ENCODE data around the gene TMEM184C. TPM values are rescaled to one million over a fixed set of nuclear protein-coding genes. Genes with fewer than 3 reads are reported as not detected.
A peak's percentile ranks its signal among the peaks of the same experiment; 100 is the strongest.

Gene TMEM184C
- total RNA-seq, 1 donor from 2014 or later, result 25.0 TPM

DNA sequence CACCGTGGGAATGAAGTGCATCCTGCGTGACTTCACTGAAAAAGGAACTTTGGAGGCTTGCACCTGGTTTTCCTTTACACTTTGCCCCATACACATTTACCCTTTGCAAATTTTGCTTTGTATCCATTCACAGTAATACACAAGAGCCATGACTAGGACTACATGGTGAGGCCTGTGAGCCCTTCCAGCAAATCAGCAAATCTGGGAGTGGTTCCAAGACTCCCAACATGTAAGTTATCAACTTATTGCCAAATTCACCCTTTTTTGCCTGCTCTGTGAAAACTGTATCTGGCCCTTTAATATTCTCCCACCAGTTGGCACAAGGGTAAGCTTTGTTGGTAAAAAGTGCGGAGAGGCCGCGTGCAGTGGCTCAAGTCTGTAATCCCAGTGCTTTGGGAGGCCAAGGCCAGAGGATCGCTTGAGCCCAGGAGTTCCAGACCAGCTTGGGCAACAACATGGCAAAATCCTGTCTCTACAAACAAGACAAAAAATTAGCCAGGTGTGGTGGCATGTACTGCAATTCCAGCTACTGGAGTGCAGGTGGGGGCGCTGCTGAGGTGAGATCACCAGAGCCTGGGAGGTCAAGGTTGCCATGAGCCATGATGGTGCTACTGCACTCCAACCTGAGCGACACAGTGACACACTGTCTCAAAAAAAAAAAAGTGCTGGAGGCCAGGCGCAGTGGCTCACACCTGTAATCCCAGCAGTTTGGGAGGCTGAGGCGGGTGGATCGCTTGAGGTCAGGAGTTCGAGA, 61.8 kb downstream of the TMEM184C start:
- no peaks in the 10 kb centered on the region for H3K27me3 ChIP-seq
- H3K36me3 ChIP-seq, result no peaks in the 10 kb centered on the region
- H3K9me3 ChIP-seq, result no peaks in the 10 kb centered on the region
- no peak for DNase-seq (ENCODE audit: extremely low spot score in 2 of 2)
- no peak overlapping the region for H3K27ac ChIP-seq
- no peak overlapping the region for H3K4me3 ChIP-seq
- intact Hi-C loops (cut with DNase I), result no loop called here
- no peak for TF ChIP-seq POLR2AphosphoS5 (IDR thresholded peaks at IDR 0.05; ENCODE audit: insufficient read depth in 1 of 2, low read depth in 1 of 2)
- TF ChIP-seq, protein P1, sequence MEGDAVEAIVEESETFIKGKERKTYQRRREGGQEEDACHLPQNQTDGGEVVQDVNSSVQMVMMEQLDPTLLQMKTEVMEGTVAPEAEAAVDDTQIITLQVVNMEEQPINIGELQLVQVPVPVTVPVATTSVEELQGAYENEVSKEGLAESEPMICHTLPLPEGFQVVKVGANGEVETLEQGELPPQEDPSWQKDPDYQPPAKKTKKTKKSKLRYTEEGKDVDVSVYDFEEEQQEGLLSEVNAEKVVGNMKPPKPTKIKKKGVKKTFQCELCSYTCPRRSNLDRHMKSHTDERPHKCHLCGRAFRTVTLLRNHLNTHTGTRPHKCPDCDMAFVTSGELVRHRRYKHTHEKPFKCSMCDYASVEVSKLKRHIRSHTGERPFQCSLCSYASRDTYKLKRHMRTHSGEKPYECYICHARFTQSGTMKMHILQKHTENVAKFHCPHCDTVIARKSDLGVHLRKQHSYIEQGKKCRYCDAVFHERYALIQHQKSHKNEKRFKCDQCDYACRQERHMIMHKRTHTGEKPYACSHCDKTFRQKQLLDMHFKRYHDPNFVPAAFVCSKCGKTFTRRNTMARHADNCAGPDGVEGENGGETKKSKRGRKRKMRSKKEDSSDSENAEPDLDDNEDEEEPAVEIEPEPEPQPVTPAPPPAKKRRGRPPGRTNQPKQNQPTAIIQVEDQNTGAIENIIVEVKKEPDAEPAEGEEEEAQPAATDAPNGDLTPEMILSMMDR (IDR thresholded peaks at IDR 0.05), result no peak
- no peak for TF ChIP-seq POLR2A (IDR thresholded peaks at IDR 0.05)
- peaks cover 11% of the 10 kb centered on the region for H3K4me1 ChIP-seq

DNA sequence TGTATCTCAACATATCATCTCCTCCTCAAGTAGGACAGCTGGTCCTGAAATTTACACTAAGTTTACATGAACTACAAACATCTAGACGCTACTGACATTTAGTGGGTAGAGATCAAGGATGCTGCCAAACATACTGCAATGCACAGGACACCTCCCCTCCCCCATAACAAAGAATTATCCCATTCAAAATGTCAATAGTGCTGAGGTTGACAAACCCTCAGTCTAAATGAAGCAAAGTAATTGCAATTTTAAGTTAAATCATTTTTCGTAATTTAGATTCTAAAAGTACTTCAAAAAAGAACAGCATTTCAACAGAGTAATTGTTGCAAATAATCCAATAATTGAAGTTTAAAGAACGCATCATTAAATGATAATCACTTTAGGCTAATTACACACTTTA, 65.6 kb downstream of the TMEM184C start:
- TF ChIP-seq, protein P1 (IDR thresholded peaks at IDR 0.05), result no peak
- TF ChIP-seq POLR2A (IDR thresholded peaks at IDR 0.05) (no peak), POLR2AphosphoS5 (IDR thresholded peaks at IDR 0.05; ENCODE audit: insufficient read depth in 1 of 2, low read depth in 1 of 2) (no peak)
- Histone ChIP-seq H3K36me3 (no peaks in the 10 kb centered on the region), H3K4me3 (peak overlapping the region; percentile 60 to 72), H3K4me1 (peaks cover 11% of the 10 kb centered on the region), H3K27ac (no peak overlapping the region), H3K9me3 (no peaks in the 10 kb centered on the region), H3K27me3 (no peaks in the 10 kb centered on the region)
- intact Hi-C loops (cut with DNase I), result no loop called here
- no peak for DNase-seq (ENCODE audit: extremely low spot score in 2 of 2)

DNA sequence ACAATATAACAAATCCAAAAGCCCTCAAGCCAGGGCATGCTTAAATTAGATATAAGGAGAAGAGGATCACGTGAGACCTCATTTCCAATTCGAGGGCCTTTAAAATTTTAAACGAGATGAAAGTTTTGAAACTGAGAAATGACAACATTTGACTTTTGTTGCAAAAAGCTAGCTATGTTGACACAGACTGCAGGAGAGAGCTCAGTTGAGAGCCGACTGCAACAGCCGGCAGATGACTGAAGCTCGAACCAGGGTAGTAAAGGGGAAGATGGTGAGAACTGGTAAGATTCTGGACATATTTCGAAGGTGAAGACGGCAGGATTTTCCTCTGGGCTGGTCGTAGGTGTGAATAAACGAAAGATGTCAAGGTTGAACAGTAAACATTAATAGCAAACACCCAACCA, 66.0 kb downstream of the TMEM184C start:
- Histone ChIP-seq H3K4me1 (peaks cover 11% of the 10 kb centered on the region), H3K4me3 (peak overlapping the region; percentile 60 to 72), H3K27me3 (no peaks in the 10 kb centered on the region), H3K9me3 (no peaks in the 10 kb centered on the region), H3K27ac (peak overlapping the region; percentile 92), H3K36me3 (no peaks in the 10 kb centered on the region)
- DNase-seq (ENCODE audit: extremely low spot score in 2 of 2), result no peak
- no peak for TF ChIP-seq POLR2A (IDR thresholded peaks at IDR 0.05)
- intact Hi-C loops (cut with DNase I), result no loop called here

DNA sequence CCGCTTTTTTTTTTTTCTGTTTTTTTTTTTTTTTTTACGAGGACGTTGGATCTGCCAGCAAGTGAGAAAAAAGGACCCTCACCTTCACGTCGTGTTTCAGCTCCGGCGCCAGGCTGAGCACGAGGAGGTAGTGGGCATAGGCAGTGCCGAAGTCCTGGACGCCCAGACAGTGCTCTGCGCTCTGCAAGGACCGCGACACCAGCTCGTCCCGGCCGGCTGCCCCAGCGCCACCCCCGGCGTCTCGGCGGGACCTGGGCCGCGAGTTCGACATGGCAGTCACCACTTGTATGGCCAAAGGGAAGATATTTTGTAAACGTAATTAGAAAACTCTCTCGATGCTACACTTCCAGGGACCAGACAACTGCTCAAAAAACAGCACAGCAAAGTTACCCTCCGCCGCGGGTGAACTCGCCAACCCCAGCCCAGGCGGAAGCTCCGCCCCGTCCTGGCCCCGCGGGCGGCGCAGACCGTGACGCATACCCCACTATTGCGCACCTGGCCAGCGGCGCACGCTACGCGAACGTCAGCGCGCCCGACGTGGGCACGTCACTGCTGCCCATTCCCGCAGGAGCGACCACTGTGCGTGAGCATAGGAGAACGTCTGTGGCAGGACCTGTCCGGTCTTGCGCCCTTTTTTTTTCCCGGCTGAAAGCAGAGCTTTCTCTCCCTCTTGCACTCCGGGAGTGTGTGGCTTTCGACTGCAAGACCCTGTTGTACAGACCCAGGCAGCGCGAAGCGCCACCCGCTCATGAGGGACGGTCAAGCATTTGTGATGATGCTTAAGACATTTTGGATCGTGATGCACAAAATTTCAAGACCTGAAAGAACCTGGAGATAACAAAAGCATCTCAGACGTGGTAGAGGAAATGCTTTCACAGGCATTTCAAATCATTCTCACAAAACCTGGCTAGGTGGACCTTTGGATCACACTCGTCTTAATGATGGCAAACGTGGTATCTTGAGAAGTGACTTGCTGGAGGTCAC, 66.8 kb downstream of the TMEM184C start, which contains the start of gene PRMT9:
PRMT9 (minus strand) TSS at position 447 of the 984 bp plus-strand sequence; CDS start at position 271, 176 bp downstream.
- peak within 1 kb of the TSS; percentile 92 for H3K27ac ChIP-seq
- TF ChIP-seq POLR2A (IDR thresholded peaks at IDR 0.05), result peak in 1 of 2 donors; percentile 86
- TF ChIP-seq, protein P1 (IDR thresholded peaks at IDR 0.05), result no peak
- peak; percentile 89 to 98 for TF ChIP-seq POLR2AphosphoS5 (IDR thresholded peaks at IDR 0.05; ENCODE audit: insufficient read depth in 1 of 2, low read depth in 1 of 2)
- no peaks in the 10 kb centered on the region for H3K36me3 ChIP-seq
- peak in 1 of 2 donors; percentile 91 for DNase-seq (ENCODE audit: extremely low spot score in 2 of 2)
- H3K4me1 ChIP-seq, result peaks cover 11% of the 10 kb centered on the region
- intact Hi-C loops (cut with DNase I), result no loop called here
- H3K27me3 ChIP-seq, result no peaks in the 10 kb centered on the region
- no peaks in the 10 kb centered on the region for H3K9me3 ChIP-seq
- H3K4me3 ChIP-seq, result peak within 1 kb of the TSS; percentile 60 to 72

DNA sequence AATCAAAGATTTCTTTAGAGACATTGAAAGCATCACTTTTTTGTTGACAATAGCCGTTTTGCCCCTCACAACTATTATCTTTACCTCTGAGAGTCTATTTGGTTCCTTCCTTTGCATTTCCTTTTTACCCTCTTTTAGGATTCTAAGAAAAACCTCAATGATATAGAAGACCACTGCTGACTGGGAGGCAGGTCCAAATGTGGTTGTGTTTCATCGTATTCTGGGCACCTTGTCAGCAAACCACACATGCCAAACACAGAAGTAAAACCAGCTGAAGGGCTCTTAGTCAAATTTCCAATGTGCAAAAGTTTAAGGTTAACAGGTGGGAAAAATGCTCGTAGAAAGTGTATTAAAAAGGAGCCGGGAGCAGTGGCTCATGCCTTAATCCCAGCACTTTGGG, 71.9 kb downstream of the TMEM184C start:
- no peaks in the 10 kb centered on the region for H3K36me3 ChIP-seq
- H3K27me3 ChIP-seq, result no peaks in the 10 kb centered on the region
- no peak overlapping the region for H3K27ac ChIP-seq
- TF ChIP-seq, protein P1 (IDR thresholded peaks at IDR 0.05), result no peak
- TF ChIP-seq POLR2AphosphoS5 (IDR thresholded peaks at IDR 0.05; ENCODE audit: insufficient read depth in 1 of 2, low read depth in 1 of 2) (no peak), POLR2A (IDR thresholded peaks at IDR 0.05) (no peak)
- H3K4me3 ChIP-seq, result no peak overlapping the region
- intact Hi-C loops (cut with DNase I), result no loop called here
- no peak for DNase-seq (ENCODE audit: extremely low spot score in 2 of 2)
- H3K9me3 ChIP-seq, result no peaks in the 10 kb centered on the region
- H3K4me1 ChIP-seq, result no peaks in the 10 kb centered on the region

All from vagina (tissue), 2 donors.